Subcutaneous abdominal adipose tissue (tissue), 5 donors: Measurements from ENCODE around the gene MAMDC2.

Experiments used
- H3K27ac ChIP-seq: one replicate; pipeline ENCODE4 v1.7.0; 2013; ENCODE audit warnings: low read depth, mild to moderate bottlenecking, inconsistent platforms, low read length, moderate library complexity
- H3K27me3 ChIP-seq, 5 donors: one replicate each; pipeline ENCODE4 v1.7.0; 2013; ENCODE audit warnings: low read length in 5 of 5, inconsistent platforms in 1 of 5; ENCODE audit not compliant: control insufficient read depth in 5 of 5, insufficient read depth in 4 of 5
- H3K36me3 ChIP-seq, 5 donors: one replicate each; pipeline ENCODE4 v1.7.0; 2013; ENCODE audit warnings: low read length in 5 of 5; ENCODE audit not compliant: control insufficient read depth in 5 of 5, insufficient read depth in 5 of 5
- H3K4me1 ChIP-seq, 5 donors: one replicate each; pipeline ENCODE4 v1.7.0; 2013; ENCODE audit warnings: low read length in 5 of 5, mild to moderate bottlenecking in 3 of 5, moderate library complexity in 1 of 5; ENCODE audit not compliant: control insufficient read depth in 5 of 5, insufficient read depth in 5 of 5
- H3K4me3 ChIP-seq, 5 donors: one replicate each; pipeline ENCODE4 v1.7.0; 2013; ENCODE audit warnings: low read length in 5 of 5, low read depth in 1 of 5
- H3K9ac ChIP-seq, 5 donors: one replicate each; pipeline ENCODE4 v1.7.0; 2013; ENCODE audit warnings: low read length in 5 of 5, mild to moderate bottlenecking in 4 of 5, moderate library complexity in 3 of 5
- H3K9me3 ChIP-seq, 5 donors: one replicate each; pipeline ENCODE4 v1.7.0; 2013; ENCODE audit warnings: low read length in 5 of 5; ENCODE audit not compliant: control insufficient read depth in 5 of 5
- donor health status: healthy.
- donor health status: healthy.
- donor health status: healthy.
- donor health status: healthy.
- donor health status: healthy.

Gene MAMDC2

DNA sequence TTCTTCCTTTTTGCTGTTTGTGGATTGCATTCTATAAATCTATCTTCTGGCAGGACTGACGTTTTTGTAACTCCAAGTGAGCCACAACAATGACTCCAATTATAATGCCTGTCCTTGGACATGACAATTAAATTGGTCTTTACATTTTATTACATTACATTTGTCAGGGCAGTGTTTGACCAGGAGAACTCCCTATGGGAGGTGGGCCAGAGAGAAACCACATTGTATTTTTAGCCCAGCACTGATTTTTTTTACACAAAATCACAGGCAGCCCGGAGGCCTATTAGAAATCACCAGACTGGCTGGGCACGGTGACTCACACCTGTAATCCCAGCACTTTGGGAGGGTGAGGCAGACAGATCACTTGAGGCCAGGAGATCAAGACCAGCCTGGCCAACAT lies 116.0 kb downstream of the MAMDC2 start:
- no peak overlapping the region for H3K27ac ChIP-seq

GRCh38 chr9:70160686-70161600 lies 117.3 kb downstream of the MAMDC2 start:
- Histone ChIP-seq H3K27ac (no peak overlapping the region), H3K4me1 (peaks cover 0 to 4% (median 0%) of the 10 kb centered on the region in 5 donors), H3K36me3 (no peaks in the 10 kb centered on the region), H3K4me3 (no peak overlapping the region), H3K9ac (no peak overlapping the region), H3K27me3 (no peaks in the 10 kb centered on the region), H3K9me3 (no peaks in the 10 kb centered on the region)

More for the DNA sequence above, 116.0 kb downstream of the MAMDC2 start:
- H3K4me1 ChIP-seq = peaks cover 0 to 4% (median 0%) of the 10 kb centered on the region in 5 donors
- H3K27me3 ChIP-seq = no peaks in the 10 kb centered on the region
- H3K36me3 ChIP-seq = peaks cover 0 to 3% (median 0%) of the 10 kb centered on the region in 5 donors
- no peaks in the 10 kb centered on the region for H3K9me3 ChIP-seq
- no peak overlapping the region for H3K9ac ChIP-seq
- no peak overlapping the region for H3K4me3 ChIP-seq

DNA sequence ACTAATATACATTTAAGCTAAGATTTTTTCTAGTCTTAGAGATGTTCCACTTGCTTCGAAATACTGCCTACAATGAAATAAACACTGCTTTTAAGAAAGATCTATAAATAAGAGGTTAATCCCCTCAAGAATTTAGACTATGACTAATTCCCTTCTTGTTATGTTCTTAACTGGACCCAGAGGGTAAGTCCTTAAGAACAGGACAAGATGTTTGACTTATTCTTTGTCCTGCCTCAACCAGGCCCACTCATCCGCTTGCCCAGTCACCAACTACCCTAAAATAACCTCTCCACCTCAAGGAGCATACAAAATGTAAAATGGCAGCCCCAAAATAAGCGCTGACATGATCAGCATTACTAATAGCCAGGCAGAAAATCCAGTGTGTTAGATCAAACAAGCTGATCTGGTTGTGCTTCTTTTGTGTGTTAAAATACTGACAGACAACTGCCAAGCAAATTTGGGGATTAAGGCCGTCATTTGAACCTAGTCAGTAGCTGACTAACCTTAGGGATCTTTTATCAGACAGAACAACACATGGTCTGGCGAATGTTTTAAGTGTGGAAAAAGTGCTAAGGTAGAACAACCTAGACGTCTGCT lies 121.5 kb downstream of the MAMDC2 start:
- Histone ChIP-seq H3K27ac (no peak overlapping the region), H3K9me3 (no peaks in the 10 kb centered on the region), H3K9ac (no peak overlapping the region), H3K4me1 (peaks cover 0 to 4% (median 0%) of the 10 kb centered on the region in 5 donors), H3K27me3 (no peaks in the 10 kb centered on the region), H3K4me3 (no peak overlapping the region), H3K36me3 (peaks cover 0 to 1% (median under 1%) of the 10 kb centered on the region in 5 donors)

DNA sequence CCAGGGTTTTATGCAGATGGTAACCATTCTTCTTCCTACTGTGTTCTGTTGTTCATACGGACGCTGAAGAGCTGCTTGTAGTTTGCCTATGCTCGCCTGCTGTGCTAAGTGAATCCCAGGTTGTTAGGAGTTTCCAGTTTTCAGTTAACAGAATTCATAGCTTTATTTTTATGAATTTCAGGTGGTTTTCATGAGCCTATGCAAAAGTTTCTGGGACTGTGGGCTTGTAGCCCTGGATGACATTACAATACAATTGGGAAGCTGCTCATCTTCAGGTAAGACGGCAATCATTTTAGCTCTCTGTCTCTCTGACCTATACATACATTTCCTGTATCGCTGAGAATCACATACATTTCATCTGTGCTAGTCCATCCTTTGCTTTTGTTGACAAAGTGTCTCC lies 124.9 kb downstream of the MAMDC2 start:
- Histone ChIP-seq H3K4me1 (no peaks in the 10 kb centered on the region), H3K9me3 (no peaks in the 10 kb centered on the region), H3K27me3 (no peaks in the 10 kb centered on the region), H3K36me3 (peaks cover 0 to 22% (median 15%) of the 10 kb centered on the region in 5 donors), H3K4me3 (no peak overlapping the region), H3K9ac (no peak overlapping the region), H3K27ac (no peak overlapping the region)

- H3K27me3 ChIP-seq = no peaks in the 10 kb centered on the region
- H3K36me3 ChIP-seq = peaks cover 0 to 24% (median 15%) of the 10 kb centered on the region in 5 donors
- H3K4me3 ChIP-seq = no peak overlapping the region
Measured at GRCh38 chr9:70169222-70169621, 125.6 kb downstream of the MAMDC2 start.

GRCh38 chr9:70170151-70170790 lies 126.6 kb downstream of the MAMDC2 start:
- Histone ChIP-seq H3K4me3 (no peak overlapping the region), H3K27me3 (no peaks in the 10 kb centered on the region), H3K9me3 (no peaks in the 10 kb centered on the region), H3K4me1 (no peaks in the 10 kb centered on the region), H3K9ac (no peak overlapping the region), H3K36me3 (peaks cover 0 to 24% (median 15%) of the 10 kb centered on the region in 5 donors), H3K27ac (no peak overlapping the region)

More at GRCh38 chr9:70169222-70169621, 125.6 kb downstream of the MAMDC2 start:
- Histone ChIP-seq H3K9ac (no peak overlapping the region), H3K9me3 (no peaks in the 10 kb centered on the region), H3K4me1 (no peaks in the 10 kb centered on the region), H3K27ac (no peak overlapping the region)

DNA sequence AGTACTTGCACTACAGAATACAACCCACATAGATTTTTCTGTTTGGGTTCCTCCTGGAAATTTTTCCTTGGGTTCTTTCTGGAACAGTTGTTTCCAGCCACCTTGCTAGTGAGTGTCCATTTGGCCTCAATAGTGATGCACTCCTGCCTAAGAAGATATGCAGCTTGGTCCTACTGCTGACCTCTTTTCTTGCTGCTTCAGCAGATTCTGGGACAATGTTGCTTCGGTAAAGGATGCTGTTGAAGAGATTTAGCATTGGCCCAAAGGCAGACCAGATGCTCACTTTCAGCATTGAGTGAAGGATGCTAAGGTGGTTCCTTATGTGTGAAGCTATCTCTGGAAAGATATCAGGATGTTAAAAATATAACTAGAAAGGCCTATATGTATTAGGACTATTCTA lies 128.9 kb downstream of the MAMDC2 start:
- Histone ChIP-seq H3K9ac (no peak overlapping the region), H3K27ac (no peak overlapping the region), H3K4me3 (no peak overlapping the region), H3K4me1 (no peaks in the 10 kb centered on the region), H3K9me3 (no peaks in the 10 kb centered on the region), H3K27me3 (no peaks in the 10 kb centered on the region), H3K36me3 (peaks cover 3 to 30% (median 18%) of the 10 kb centered on the region in 5 donors)

- Histone ChIP-seq H3K9me3 (peaks cover 0 to 2% (median 0%) of the 10 kb centered on the region in 5 donors), H3K4me1 (no peaks in the 10 kb centered on the region), H3K4me3 (no peak overlapping the region), H3K9ac (no peak overlapping the region), H3K27me3 (no peaks in the 10 kb centered on the region), H3K36me3 (peaks cover 2 to 20% (median 7%) of the 10 kb centered on the region in 5 donors), H3K27ac (no peak overlapping the region)
Measured at GRCh38 chr9:70177121-70177520, 133.5 kb downstream of the MAMDC2 start.

DNA sequence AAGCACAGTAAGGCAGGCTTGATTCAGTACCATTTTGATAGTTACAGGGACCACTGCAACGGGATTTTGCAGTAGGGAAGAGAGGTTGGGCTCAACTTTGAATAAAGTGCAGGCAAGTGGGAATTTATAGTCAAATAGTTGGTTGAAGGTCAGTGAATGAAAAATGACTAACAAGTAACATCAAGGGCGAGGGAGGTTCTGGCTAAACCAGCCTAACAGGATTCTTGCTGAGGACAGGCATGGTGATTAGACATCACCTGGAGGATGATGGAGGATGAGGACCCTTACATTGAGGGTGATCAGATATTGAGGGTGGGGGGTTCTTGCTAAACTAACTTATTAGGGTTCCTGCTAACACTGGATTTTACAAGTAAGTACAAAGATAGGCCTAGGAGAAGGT lies 149.1 kb downstream of the MAMDC2 start:
- Histone ChIP-seq H3K27ac (no peak overlapping the region), H3K4me1 (no peaks in the 10 kb centered on the region), H3K36me3 (peaks cover 0 to 6% (median 3%) of the 10 kb centered on the region in 5 donors), H3K4me3 (no peak overlapping the region), H3K9me3 (peaks cover 0 to 7% (median 0%) of the 10 kb centered on the region in 5 donors), H3K9ac (no peak overlapping the region), H3K27me3 (no peaks in the 10 kb centered on the region)

DNA sequence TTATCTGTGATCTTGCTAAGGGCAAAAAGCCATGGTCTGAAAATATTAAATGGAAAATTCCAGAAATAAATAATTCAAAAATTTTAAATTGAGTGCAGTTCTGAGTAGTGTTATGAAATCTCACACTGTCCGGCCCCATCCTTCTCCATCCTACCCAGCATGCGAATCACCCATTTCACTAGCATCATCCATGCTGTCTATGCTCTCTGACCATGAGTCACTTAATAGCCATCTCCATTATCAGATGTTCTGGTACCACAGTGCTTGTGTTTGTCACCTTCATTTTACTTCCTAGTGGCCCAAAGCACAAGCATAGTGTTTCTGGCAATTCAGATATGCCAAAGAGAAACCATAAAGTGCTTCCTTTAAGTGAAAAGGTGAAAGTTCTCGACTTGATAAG lies 151.8 kb downstream of the MAMDC2 start:
- H3K27me3 ChIP-seq = no peaks in the 10 kb centered on the region
- H3K4me3 ChIP-seq = no peak overlapping the region
- H3K9me3 ChIP-seq = peaks cover 0 to 7% (median 0%) of the 10 kb centered on the region in 5 donors
- H3K4me1 ChIP-seq = no peaks in the 10 kb centered on the region
- H3K27ac ChIP-seq = no peak overlapping the region
- peaks cover 0 to 6% (median 3%) of the 10 kb centered on the region in 5 donors for H3K36me3 ChIP-seq
- no peak overlapping the region for H3K9ac ChIP-seq
